Stimulated activated CD4-positive, alpha-beta T cell treated with anti-CD3 and anti-CD28 coated beads, Interleukin-4, amount 100 ng/mL, for 1 hour (primary cell): ENCODE data around the gene SEMG1.

Experiments
- DNase-seq: peaks from one replicate; pipeline ENCODE4 v3.0.0-alpha.2; 2020

Gene SEMG1, protein sequence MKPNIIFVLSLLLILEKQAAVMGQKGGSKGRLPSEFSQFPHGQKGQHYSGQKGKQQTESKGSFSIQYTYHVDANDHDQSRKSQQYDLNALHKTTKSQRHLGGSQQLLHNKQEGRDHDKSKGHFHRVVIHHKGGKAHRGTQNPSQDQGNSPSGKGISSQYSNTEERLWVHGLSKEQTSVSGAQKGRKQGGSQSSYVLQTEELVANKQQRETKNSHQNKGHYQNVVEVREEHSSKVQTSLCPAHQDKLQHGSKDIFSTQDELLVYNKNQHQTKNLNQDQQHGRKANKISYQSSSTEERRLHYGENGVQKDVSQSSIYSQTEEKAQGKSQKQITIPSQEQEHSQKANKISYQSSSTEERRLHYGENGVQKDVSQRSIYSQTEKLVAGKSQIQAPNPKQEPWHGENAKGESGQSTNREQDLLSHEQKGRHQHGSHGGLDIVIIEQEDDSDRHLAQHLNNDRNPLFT

DNA sequence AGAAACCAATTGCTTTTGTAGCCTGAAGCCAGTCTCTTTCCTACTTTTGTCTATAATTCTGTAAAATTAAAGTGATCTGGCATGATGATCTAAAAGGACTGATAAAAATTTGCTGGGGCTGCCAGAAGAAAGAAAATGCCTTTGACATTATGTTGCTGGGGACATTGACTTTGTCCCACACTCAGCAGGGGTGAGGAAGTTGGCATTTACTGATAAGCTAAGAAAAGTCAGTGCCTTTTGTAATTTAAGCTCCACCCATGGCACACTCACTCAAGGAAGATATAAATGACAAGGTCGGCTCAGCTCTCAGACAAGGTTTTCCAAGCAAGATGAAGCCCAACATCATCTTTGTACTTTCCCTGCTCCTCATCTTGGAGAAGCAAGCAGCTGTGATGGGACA, at the start of gene SEMG1:
Gene SEMG1, plus strand, starts transcription at position 309 of the 400 bp plus-strand sequence. Its CDS starts 21 bp downstream, at position 330.
- no peak for DNase-seq

DNA sequence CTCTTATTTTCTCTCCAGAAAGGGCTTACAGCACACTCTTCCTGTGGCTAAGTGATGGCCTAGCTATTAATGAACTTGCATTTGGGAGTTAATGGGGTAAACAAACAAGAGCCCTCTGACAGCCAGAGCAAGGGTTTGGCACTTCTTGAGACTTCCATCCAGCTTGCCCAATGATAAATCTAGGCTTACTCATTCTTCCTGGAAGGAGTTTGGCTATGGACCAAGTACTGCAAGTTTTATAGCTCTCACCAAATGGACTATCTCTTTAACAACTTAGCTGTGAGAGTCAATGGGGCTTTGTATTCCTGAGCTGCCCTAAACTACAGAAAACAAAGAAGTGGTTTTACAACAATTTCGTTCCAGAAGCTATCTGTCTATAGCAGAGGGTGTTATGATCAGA, 48.9 kb upstream of the SEMG1 start:
- no peak for DNase-seq

GRCh38 chr20:45163083-45163803, 43.6 kb upstream of the SEMG1 start:
- no peak for DNase-seq

DNA sequence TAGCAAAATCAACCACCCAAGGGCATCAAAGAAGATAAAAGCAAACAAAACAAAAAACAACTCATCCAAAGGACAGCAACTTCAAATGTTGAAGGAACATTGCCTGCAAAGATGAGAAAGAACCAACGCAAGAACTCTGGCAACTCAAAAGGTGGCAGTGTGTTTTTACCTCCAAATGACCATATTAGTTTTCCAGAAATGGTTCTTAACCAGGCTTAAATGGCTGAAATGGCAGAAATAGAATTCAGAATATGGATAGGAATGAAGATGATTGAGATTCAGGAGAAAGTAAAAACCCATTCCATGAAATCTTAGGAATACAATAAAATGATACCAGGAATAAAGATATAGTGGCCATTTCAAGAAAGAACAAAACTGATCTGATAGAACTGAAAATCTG, 41.9 kb upstream of the SEMG1 start:
- DNase-seq: no peak

GRCh38 chr20:45173522-45173921, 33.3 kb upstream of the SEMG1 start:
- no peak for DNase-seq

DNA sequence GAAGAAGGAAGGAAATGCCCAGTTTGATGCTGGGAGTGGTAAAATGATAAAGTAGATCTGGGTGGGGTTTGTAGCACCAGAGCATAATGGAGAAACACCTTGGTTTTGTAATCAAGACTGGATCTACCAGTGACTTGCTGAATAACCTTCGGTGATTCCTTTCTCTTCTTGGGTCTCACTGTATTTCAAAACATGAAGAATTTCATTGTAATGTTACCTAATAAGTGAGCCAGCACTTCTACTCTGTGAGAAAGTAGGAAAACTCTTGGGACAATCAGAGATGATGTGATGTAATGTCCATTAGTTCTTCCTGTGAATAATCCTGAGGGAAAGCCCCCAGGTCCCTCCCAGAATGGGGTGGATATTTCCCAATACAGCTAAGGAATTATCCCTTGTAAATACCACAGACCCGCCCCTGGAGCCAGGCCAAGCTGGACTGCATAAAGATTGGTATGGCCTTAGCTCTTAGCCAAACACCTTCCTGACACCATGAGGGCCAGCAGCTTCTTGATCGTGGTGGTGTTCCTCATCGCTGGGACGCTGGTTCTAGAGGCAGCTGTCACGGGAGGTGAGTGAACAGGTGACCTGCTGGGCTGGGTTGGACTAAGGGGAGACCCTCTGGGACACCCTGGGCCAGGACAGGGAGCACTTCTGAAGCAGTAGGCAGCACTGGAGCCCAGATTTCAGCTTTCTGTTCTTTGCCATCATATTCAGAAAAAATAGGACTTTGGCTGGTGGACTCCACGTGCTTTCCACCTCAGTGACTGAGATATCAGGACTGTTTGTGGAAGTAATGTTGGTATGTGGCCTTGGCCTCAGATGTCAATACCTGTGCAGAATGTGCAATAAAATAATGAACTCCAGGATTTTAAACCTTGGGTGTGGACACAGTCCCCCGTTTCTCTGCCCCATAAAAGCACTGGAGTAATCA, 32.1 kb upstream of the SEMG1 start, which contains the start of gene PI3:
Gene PI3, plus strand, starts transcription at position 469 of the 931 bp plus-strand sequence. Its CDS starts 21 bp downstream, at position 490.
- DNase-seq: no peak

- no peak for DNase-seq
Observed at GRCh38 chr20:45176526-45177267, 30.1 kb upstream of the SEMG1 start.

GRCh38 chr20:45179166-45179565, 27.7 kb upstream of the SEMG1 start:
- no peak for DNase-seq

DNA sequence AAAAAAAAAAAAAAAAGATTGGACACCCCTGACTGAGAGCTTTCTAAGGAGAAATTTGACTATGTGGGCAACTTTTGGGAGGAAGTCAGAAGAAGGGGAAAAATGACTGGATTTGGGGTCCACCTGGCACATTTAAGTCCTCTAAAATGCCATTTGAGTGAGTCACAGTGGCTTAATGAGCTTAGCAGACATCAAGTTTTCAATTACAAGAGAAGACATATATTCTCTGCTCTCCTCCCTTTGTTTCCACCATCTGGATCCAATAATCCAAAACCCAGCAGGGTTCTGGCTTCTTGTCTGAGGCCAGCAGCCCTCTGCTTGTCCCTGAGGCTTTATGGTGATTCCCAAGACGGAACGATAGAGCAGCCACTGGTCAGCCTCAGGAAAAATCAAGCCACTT, 25.2 kb upstream of the SEMG1 start:
- DNase-seq: no peak

- no peak for DNase-seq
Observed at GRCh38 chr20:45183084-45183483, 23.7 kb upstream of the SEMG1 start.

- no peak for DNase-seq
Observed at GRCh38 chr20:45187693-45188092, 19.1 kb upstream of the SEMG1 start.

DNA sequence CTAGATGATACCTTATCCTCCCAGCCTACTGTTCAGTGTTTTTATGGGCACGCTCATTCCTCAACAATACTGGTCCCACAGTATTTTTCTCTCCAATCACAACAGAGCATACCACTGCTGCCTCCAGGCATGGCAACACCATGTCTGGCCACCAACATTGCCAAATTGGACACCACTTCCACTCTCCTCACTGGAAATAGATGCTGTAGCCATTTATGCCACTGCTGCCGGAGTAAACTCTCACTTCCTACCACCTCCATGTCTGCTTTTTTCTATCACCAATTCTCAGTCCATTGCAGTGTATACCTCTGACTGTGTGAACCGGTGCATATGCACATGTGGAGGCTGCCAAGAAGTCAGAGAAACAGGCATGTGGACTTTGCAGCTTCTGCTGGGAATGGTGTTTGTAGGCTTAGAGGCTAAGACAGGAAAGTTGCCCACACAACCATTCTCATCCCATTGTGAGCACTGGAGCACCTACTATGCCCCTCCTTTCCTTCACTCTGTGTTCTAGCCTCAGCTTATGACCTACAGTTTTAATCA, 17.7 kb upstream of the SEMG1 start:
- no peak for DNase-seq

DNA sequence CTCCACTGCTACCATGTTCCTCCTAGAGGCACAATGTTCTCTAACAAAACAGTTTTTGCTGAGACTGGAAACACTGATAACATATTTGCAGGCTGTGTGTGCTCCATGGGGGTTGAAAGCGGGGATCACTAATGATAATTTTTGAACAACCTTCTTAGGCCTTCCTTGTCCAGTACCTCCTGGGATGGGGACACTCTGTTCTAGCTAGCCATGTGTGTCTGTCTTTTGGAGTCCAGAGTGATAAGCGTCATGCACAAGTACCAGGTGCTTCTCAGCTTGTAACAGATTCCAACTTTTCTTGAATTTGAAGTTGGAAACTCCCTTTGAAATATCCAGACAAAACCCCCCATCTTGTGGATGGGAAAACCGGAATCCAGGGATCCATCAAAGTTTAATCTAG, 17.0 kb upstream of the SEMG1 start:
- no peak for DNase-seq

- DNase-seq: no peak
Observed at GRCh38 chr20:45191926-45192325, 14.9 kb upstream of the SEMG1 start.

- no peak for DNase-seq
Observed at GRCh38 chr20:45193331-45193730, 13.5 kb upstream of the SEMG1 start.

DNA sequence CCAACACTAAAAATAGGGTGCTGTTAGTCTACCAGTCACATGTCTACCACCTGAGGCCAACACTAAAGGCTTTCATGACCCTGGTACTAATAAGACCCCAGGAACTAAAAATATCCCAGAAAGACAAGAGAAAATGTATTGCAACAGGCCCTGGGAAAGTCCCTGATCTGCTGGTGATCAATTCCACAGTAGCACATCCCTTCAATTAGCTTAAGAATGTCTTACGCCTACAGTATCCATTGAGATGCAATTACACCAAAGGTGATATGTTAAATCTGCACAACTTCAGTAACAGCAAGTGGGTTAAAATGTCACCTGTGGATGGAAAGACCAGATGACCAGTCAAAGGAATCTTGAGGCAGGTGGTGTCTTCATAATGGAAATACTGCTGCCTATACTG, 3.1 kb downstream of the SEMG1 start:
- DNase-seq: no peak

GRCh38 chr20:45211569-45212474, 5.0 kb downstream of the SEMG1 start:
- no peak for DNase-seq

DNA sequence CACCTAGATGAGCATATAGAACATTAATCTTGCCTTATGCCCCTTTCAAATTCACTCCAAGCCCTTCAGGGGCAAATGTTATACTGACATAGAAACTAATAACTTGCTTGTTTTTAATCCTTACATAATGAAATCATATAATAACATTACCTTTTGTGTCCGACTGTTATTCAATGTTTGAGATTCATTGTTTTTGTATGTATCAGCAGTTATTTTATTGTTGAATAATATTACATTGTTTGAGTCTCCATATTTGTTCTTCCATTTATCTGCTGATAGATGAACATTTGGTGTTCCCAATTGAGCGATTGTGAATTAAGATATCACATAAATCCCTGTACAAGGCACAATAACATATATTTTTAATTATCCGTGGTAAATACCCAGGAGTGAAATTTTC, 6.0 kb downstream of the SEMG1 start:
- no peak for DNase-seq

DNA sequence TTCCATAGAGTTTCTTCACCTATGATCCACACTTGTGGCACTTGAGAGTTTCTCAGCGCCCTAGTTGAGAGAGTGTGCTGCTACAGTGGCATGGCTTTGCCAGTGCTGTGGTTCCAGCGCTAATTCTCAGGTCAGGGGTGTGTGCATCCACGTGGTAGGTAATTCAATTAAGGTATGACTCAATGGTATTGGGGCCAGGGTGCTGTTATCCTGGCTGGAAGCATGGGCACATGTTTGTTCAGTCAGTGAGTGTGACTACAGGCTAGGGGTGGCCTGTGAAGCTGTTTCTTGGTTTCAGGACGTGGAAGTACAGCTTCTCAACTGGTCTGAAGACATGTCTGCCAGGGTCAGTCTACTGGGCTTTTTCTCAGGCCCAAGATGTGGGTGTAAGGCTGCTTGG, 11.3 kb downstream of the SEMG1 start:
- no peak for DNase-seq

DNA sequence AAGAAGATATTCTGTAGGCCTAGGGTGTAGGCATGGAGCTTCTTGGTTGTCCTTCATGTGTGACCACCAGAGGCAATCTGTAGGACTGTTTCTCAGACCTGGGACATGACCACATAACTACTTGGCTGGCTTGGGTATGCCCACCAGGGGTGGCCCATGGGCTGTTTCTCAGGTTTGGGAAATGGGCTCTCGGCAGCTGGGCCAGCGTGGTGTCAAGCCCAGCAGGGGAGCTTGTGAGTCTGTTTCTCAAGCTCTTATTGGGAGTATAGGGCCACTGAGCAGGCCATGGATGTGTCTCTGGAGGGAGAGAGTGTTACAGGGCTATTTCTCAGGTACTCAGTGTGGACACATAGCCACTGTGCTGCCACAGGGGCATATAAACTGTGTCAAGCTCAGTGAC, 11.8 kb downstream of the SEMG1 start:
- no peak for DNase-seq

GRCh38 chr20:45221076-45221475, 14.2 kb downstream of the SEMG1 start, which contains the start of gene SEMG2:
SEMG2 (plus strand) TSS chr20:45221373; CDS start chr20:45221390, 17 bp downstream.
- no peak for DNase-seq
